MCF 10A (cell line): ENCODE results near the gene BIN1. TPM values are rescaled to one million over a fixed set of nuclear protein-coding genes. Genes with fewer than 3 reads are reported as not detected.

Experiments
- BruUV-seq: library from RNA; stranded (reverse); fragments of 400-500 nt; replicated peaks from 2 replicates; lab custom pipeline; 2021; lab: Mats Ljungman, UMichigan
- CTCF ChIA-PET: fragments of 300-600 bp; sonication (Branson Sonifier 250); formaldehyde crosslinking; extraction: SDS; loops from one replicate; lab custom pipeline; 2021; ENCODE audit warnings: antibody characterized with exemption, inconsistent platforms; lab: Yijun Ruan, JAX
- POLR2A ChIA-PET: fragments of 300-600, 350-650 bp; sonication (Branson Sonifier 250); formaldehyde crosslinking; extraction: SDS; loops from one replicate; lab custom pipeline; 2020; ENCODE audit warnings: antibody characterized with exemption, inconsistent platforms; lab: Yijun Ruan, JAX
- DNase-seq: peaks from one replicate; pipeline ENCODE4 v3.0.0-alpha.2; 2018; ENCODE audit not compliant: unreplicated experiment
- H3K27ac Mint-ChIP-seq: one replicate; pipeline ENCODE4 v1.8.0; 2022; ENCODE audit warnings: mild to moderate bottlenecking, low read depth, mixed read lengths; ENCODE audit not compliant: unreplicated experiment
- H3K27me3 Mint-ChIP-seq: one replicate; pipeline ENCODE4 v1.8.0; 2022; ENCODE audit warnings: mixed read lengths; ENCODE audit not compliant: insufficient read depth, unreplicated experiment
- H3K36me3 Mint-ChIP-seq: one replicate; pipeline ENCODE4 v1.8.0; 2022; ENCODE audit warnings: mild to moderate bottlenecking, moderate library complexity, mixed read lengths; ENCODE audit not compliant: insufficient read depth, unreplicated experiment
- H3K4me1 Mint-ChIP-seq: one replicate; pipeline ENCODE4 v1.8.0; 2022; ENCODE audit warnings: mixed read lengths; ENCODE audit not compliant: insufficient read depth, unreplicated experiment
- H3K4me3 Mint-ChIP-seq: one replicate; pipeline ENCODE4 v1.8.0; 2022; ENCODE audit warnings: mild to moderate bottlenecking, moderate library complexity, mixed read lengths; ENCODE audit not compliant: unreplicated experiment
- H3K9me3 Mint-ChIP-seq: one replicate; pipeline ENCODE4 v1.8.0; 2022; ENCODE audit warnings: mixed read lengths; ENCODE audit not compliant: unreplicated experiment
- intact Hi-C: fragments of 100-400 bp; cut with micrococcal nuclease; formaldehyde crosslinking; loops from 2 replicates; pipeline ENCODE4 v1.14.1; 2022
- total RNA-seq: library from RNA; stranded (reverse); gene quantifications from 2 replicates; pipeline ENCODE4 v1.2.3, GENCODE V29; 2022
- TF ChIP-seq, protein P1 (sequence below): fragments of 200-600 bp; IDR thresholded peaks from one replicate; pipeline ENCODE4 v1.8.0; 2022; ENCODE audit warnings: antibody characterized with exemption, mild to moderate bottlenecking; ENCODE audit not compliant: unreplicated experiment

BIN1 gene
- total RNA-seq, 1 experiment from 2014 or later, result 29.6 TPM

- Mint-ChIP-seq H3K36me3 (peaks cover 9% of the 10 kb centered on the region), H3K9me3 (no peaks in the 10 kb centered on the region), H3K4me3 (no peak overlapping the region), H3K27me3 (no peaks in the 10 kb centered on the region), H3K27ac (no peak overlapping the region), H3K4me1 (no peaks in the 10 kb centered on the region)
- no TSS peak for BruUV-seq
- ChIA-PET CTCF (interaction anchor here (0.6 to 3.1 kb wide), 16 partner anchors 10 to 1522 kb away, joined by 3 to 21 read pairs (median 3); no protein-coding TSS in a partner anchor), POLR2A (no interaction called here)
- TF ChIP-seq, protein P1, sequence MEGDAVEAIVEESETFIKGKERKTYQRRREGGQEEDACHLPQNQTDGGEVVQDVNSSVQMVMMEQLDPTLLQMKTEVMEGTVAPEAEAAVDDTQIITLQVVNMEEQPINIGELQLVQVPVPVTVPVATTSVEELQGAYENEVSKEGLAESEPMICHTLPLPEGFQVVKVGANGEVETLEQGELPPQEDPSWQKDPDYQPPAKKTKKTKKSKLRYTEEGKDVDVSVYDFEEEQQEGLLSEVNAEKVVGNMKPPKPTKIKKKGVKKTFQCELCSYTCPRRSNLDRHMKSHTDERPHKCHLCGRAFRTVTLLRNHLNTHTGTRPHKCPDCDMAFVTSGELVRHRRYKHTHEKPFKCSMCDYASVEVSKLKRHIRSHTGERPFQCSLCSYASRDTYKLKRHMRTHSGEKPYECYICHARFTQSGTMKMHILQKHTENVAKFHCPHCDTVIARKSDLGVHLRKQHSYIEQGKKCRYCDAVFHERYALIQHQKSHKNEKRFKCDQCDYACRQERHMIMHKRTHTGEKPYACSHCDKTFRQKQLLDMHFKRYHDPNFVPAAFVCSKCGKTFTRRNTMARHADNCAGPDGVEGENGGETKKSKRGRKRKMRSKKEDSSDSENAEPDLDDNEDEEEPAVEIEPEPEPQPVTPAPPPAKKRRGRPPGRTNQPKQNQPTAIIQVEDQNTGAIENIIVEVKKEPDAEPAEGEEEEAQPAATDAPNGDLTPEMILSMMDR, result no peak
- intact Hi-C loops, result loop anchor here (2.0 to 5.0 kb wide), 2 partner anchors 79 to 274 kb away; no protein-coding TSS in a partner anchor
- no peak for DNase-seq
Measured at GRCh38 chr2:127051116-127052056, 55.6 kb downstream of the BIN1 start.

- ChIA-PET CTCF (interaction anchor here (0.5 to 3.1 kb wide), 24 partner anchors 10 to 1308 kb away, joined by 3 to 21 read pairs (median 3); no protein-coding TSS in a partner anchor), POLR2A (no interaction called here)
- intact Hi-C loops, result loop anchor here (1.0 to 5.0 kb wide), 3 partner anchors 78 to 1305 kb away; no protein-coding TSS in a partner anchor
- Mint-ChIP-seq H3K27ac (no peak overlapping the region), H3K4me3 (no peak overlapping the region), H3K4me1 (no peaks in the 10 kb centered on the region), H3K27me3 (no peaks in the 10 kb centered on the region), H3K36me3 (peaks cover 5% of the 10 kb centered on the region), H3K9me3 (no peaks in the 10 kb centered on the region)
- TF ChIP-seq, protein P1, result no peak
- BruUV-seq, result no TSS peak
- no peak for DNase-seq
Measured at GRCh38 chr2:127050803-127051115, 56.2 kb downstream of the BIN1 start.

DNA sequence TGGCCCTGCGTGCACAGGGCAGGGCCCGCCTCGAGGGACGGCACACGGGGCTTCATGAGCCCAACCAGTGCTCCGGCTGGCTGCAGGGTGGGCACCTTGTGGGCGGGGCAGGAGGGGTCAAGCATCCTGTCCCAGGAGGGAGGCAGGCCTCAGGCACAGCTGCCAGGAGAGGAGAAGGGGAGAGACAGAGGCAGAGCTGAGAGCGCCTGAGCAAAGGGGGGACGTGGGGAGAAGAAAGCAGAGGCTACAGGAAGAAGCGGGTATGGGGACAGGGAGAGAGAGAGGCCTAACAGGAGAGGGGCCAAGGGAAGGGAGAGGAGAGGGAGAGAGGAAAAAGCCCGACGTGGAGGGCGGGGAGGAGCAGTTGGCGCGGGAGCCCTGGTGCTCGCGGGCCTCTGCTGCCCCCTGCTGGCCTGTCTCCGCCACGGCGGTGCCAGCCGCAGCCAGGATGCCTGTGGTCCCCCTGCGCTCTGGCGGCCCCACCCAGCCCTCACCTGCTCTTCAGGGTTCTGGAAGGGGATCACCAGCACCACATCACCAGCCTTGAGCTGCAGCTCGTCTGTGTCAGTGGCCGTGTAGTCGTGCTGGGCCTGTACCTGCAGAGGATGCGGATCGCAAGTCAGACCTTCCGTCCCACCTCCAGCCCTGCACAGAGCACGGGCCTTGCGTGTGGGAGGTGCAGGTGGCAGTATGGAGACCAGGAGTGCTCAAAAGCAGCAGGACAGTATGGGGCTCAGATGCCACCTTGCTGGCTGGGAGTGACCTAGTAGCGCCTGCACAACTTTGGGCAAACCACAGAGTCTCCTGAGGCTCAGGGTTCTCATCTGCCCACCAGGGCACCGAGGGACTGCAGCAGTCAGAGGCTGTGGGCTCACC, 56.8 kb downstream of the BIN1 start:
- TF ChIP-seq, protein P1, result peak; percentile 98
- intact Hi-C loops, result loop anchor here (1.0 to 5.0 kb wide), 3 partner anchors 77 to 1305 kb away; no protein-coding TSS in a partner anchor
- ChIA-PET CTCF (interaction anchor here (0.5 to 3.1 kb wide), 35 partner anchors 9 to 1347 kb away, joined by 3 to 21 read pairs (median 3); no protein-coding TSS in a partner anchor), POLR2A (interaction anchor here (0.7 kb wide), 1 partner anchor 1614 kb away, joined by 3 read pairs; no protein-coding TSS in a partner anchor)
- Mint-ChIP-seq H3K4me3 (no peak overlapping the region), H3K4me1 (no peaks in the 10 kb centered on the region), H3K36me3 (peaks cover 5% of the 10 kb centered on the region), H3K27ac (no peak overlapping the region), H3K9me3 (no peaks in the 10 kb centered on the region), H3K27me3 (no peaks in the 10 kb centered on the region)
- peak; percentile 53 for DNase-seq
- BruUV-seq, result no TSS peak
